Natural killer cell (primary cell): ENCODE measurements around the gene FAM13A. TPM values are rescaled to one million over a fixed set of nuclear protein-coding genes. Genes with fewer than 3 reads are reported as not detected.
"Not testable (repeated sequence)": the region's sequence is repeated elsewhere in the genome, so short reads cannot be mapped to it uniquely, and the experiment has no call there.

Experiments used
- ATAC-seq, 3 donors: fragments of 150-1000 bp in 2 of 3; fragments of 200-7000 bp in 1 of 3; cut with Tn5 transposase; 1 replicate in 1 of 3; 2 replicates in 2 of 3; pipeline ENCODE4 v1.10.0; 2021; ENCODE audit warnings: mild to moderate bottlenecking in 2 of 3, moderate library complexity in 2 of 3
- DNase-seq, 2 donors: peaks; one replicate each; pipeline versions ENCODE4 v3.0.0 to v3.0.0-alpha.2; 2013 to 2021; ENCODE audit warnings: mixed read lengths in 1 of 2
- H3K27ac ChIP-seq: one replicate; pipeline ENCODE4 v1.5.1; 2013; ENCODE audit warnings: mild to moderate bottlenecking, low read length
- H3K27me3 ChIP-seq: one replicate; pipeline ENCODE4 v1.6.1; 2013; ENCODE audit warnings: low read length; ENCODE audit not compliant: control insufficient read depth, insufficient read depth
- H3K36me3 ChIP-seq: one replicate; pipeline ENCODE4 v1.6.1; 2013; ENCODE audit warnings: low read length; ENCODE audit not compliant: control insufficient read depth, insufficient read depth
- H3K4me1 ChIP-seq: one replicate; pipeline ENCODE4 v1.6.1; 2013; ENCODE audit warnings: low read length; ENCODE audit not compliant: control insufficient read depth, insufficient read depth
- H3K4me3 ChIP-seq: one replicate; pipeline ENCODE4 v1.5.1; 2013; ENCODE audit warnings: low read length
- H3K9me3 ChIP-seq: one replicate; pipeline ENCODE4 v1.6.1; 2013; ENCODE audit warnings: low read length; ENCODE audit not compliant: control insufficient read depth, insufficient read depth
- H3K27ac Mint-ChIP-seq, 2 donors: one replicate each; pipeline ENCODE4 v1.8.0; 2022; ENCODE audit warnings: mild to moderate bottlenecking in 2 of 2, mixed read lengths in 2 of 2, moderate library complexity in 1 of 2
- H3K27me3 Mint-ChIP-seq, 2 donors: one replicate each; pipeline ENCODE4 v1.8.0; 2022; ENCODE audit warnings: low read depth in 2 of 2, mixed read lengths in 2 of 2
- H3K36me3 Mint-ChIP-seq: one replicate; pipeline ENCODE4 v1.8.0; 2022; ENCODE audit warnings: mixed read lengths
- H3K4me1 Mint-ChIP-seq, 2 donors: one replicate each; pipeline ENCODE4 v1.8.0; 2022; ENCODE audit warnings: mixed read lengths in 2 of 2
- H3K4me3 Mint-ChIP-seq: one replicate; pipeline ENCODE4 v1.8.0; 2022; ENCODE audit warnings: mild to moderate bottlenecking, moderate library complexity, mixed read lengths
- H3K9me3 Mint-ChIP-seq, 2 donors: one replicate each; pipeline ENCODE4 v1.8.0; 2022; ENCODE audit warnings: mixed read lengths in 2 of 2
- WGBS: methylation state at CpG from one replicate; pipeline ENCODE4 v1.1.7; 2013; ENCODE audit warnings: missing lambda C conversion rate; ENCODE audit not compliant: insufficient coverage; 5-methylcytosine and 5-hydroxymethylcytosine counted together
- intact Hi-C: fragments of 100-400 bp; cut with micrococcal nuclease; formaldehyde crosslinking; loops from one replicate; pipeline ENCODE4 v1.14.2; 2022
- total RNA-seq, 4 donors: library from RNA; stranded (reverse); fragments of 120-200 nt in 1 of 4; gene quantifications; one replicate each; pipeline versions ENCODE4 v1.2.3 to v1.2.4, GENCODE V29; 2013 to 2022
- TF ChIP-seq, protein P1 (sequence below): fragments of 200-600 bp; IDR thresholded peaks from one replicate; pipeline ENCODE4 v1.8.0; 2022; ENCODE audit warnings: antibody characterized with exemption

FAM13A gene
- total RNA-seq, 3 donors from 2014 or later (not counting 1 experiment from before 2014, with no cell fraction given): 8.8 to 10.0 (median 8.9) TPM

DNA sequence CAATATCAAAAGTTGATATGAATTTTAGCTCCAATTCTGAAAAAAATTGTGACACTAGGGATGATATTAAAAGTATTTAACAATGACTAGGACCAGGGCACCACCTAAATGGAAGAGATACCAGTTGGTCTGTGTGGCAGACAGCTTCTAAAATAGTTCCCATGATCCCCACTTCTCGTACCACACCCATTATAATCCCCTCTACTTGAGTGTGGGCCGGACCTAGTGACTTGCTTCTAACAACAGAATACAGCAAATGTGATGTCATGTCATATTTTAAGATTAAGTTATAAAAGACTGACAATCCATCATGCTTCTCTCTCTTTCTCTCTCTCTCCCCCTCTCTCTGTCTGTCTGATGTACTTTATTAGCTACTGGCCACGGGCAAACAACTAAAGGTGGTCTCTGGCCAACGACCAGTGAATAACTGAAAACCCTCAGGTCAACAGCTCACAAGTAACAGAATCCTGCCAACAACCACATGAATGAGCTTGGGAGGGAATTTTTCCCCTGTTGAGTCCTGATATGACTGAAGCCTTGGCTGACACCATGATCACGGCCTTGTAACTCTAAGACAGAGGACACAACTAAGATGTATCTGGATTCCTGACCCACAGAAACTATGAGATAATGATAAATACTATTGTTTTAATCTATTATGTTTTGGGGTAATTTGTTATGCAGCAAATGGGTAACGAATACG, 34.4 kb downstream of the FAM13A start:
- H3K4me1 ChIP-seq: no peaks in the 10 kb centered on the region
- WGBS: 75% methylated on average over 7 of the region's 7 CpGs
- Mint-ChIP-seq H3K27me3 (no peaks in the 10 kb centered on the region), H3K27ac (no peak overlapping the region), H3K4me3 (no peak overlapping the region), H3K36me3 (no peaks in the 10 kb centered on the region), H3K9me3 (no peaks in the 10 kb centered on the region), H3K4me1 (no peaks in the 10 kb centered on the region)
- no peak for ATAC-seq
- intact Hi-C loops: loop anchor here (10.0 kb wide), 1 partner anchor 808 kb away; no protein-coding TSS in a partner anchor
- no peak overlapping the region for H3K27ac ChIP-seq
- TF ChIP-seq, protein P1, sequence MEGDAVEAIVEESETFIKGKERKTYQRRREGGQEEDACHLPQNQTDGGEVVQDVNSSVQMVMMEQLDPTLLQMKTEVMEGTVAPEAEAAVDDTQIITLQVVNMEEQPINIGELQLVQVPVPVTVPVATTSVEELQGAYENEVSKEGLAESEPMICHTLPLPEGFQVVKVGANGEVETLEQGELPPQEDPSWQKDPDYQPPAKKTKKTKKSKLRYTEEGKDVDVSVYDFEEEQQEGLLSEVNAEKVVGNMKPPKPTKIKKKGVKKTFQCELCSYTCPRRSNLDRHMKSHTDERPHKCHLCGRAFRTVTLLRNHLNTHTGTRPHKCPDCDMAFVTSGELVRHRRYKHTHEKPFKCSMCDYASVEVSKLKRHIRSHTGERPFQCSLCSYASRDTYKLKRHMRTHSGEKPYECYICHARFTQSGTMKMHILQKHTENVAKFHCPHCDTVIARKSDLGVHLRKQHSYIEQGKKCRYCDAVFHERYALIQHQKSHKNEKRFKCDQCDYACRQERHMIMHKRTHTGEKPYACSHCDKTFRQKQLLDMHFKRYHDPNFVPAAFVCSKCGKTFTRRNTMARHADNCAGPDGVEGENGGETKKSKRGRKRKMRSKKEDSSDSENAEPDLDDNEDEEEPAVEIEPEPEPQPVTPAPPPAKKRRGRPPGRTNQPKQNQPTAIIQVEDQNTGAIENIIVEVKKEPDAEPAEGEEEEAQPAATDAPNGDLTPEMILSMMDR: no peak
- H3K9me3 ChIP-seq: no peaks in the 10 kb centered on the region
- H3K36me3 ChIP-seq: no peaks in the 10 kb centered on the region
- DNase-seq: no peak
- H3K27me3 ChIP-seq: no peaks in the 10 kb centered on the region
- no peak overlapping the region for H3K4me3 ChIP-seq

GRCh38 chr4:89021684-89022083, 35.3 kb downstream of the FAM13A start:
- no peak overlapping the region for H3K27ac ChIP-seq
- H3K4me3 ChIP-seq: no peak overlapping the region
- H3K9me3 ChIP-seq: no peaks in the 10 kb centered on the region
- DNase-seq (no peak), ATAC-seq (no peak)
- intact Hi-C loops: loop anchor here (10.0 kb wide), 1 partner anchor 807 kb away; no protein-coding TSS in a partner anchor
- H3K36me3 ChIP-seq: no peaks in the 10 kb centered on the region
- 88% methylated on average over 2 of the region's 2 CpGs for WGBS
- H3K4me1 ChIP-seq: no peaks in the 10 kb centered on the region
- Mint-ChIP-seq H3K4me3 (no peak overlapping the region), H3K4me1 (no peaks in the 10 kb centered on the region), H3K36me3 (no peaks in the 10 kb centered on the region), H3K27ac (no peak overlapping the region), H3K9me3 (no peaks in the 10 kb centered on the region), H3K27me3 (no peaks in the 10 kb centered on the region)
- TF ChIP-seq, protein P1: no peak
- no peaks in the 10 kb centered on the region for H3K27me3 ChIP-seq

GRCh38 chr4:89021062-89021461, 35.9 kb downstream of the FAM13A start:
- Histone ChIP-seq H3K36me3 (no peaks in the 10 kb centered on the region), H3K4me3 (no peak overlapping the region), H3K9me3 (no peaks in the 10 kb centered on the region), H3K4me1 (no peaks in the 10 kb centered on the region), H3K27ac (no peak overlapping the region), H3K27me3 (no peaks in the 10 kb centered on the region)
- TF ChIP-seq, protein P1: no peak
- no peaks in the 10 kb centered on the region for H3K36me3 Mint-ChIP-seq
- ATAC-seq (no peak), DNase-seq (no peak)
- H3K27ac Mint-ChIP-seq: no peak overlapping the region
- H3K4me1 Mint-ChIP-seq: no peaks in the 10 kb centered on the region
- H3K9me3 Mint-ChIP-seq: no peaks in the 10 kb centered on the region
- no peaks in the 10 kb centered on the region for H3K27me3 Mint-ChIP-seq
- intact Hi-C loops: loop anchor here (10.0 kb wide), 1 partner anchor 806 kb away; no protein-coding TSS in a partner anchor
- no peak overlapping the region for H3K4me3 Mint-ChIP-seq
- 95% methylated on average over 1 of the region's 1 CpG for WGBS

DNA sequence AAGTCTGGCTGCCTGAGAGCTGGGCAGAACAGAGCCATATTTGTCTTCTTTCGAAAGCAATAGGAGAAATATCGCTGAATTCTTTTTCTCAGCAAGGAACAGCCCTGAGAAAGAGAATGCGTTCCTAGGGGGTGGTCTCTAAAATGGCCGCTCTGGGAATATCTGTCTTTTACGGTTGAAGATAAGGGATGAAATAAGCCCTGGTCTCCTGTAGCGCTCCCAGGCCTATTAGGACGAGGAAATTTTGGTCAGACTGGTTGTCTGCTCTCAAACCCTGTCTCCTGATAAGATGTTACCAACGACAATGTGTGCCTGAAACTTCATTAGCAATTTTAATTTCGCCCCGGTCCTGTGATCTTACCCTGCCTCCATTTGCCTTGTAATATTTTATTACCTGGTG, 42.1 kb downstream of the FAM13A start:
- intact Hi-C loops, H3K9me3 ChIP-seq, H3K27ac ChIP-seq, H3K27me3 ChIP-seq, H3K36me3 Mint-ChIP-seq, H3K4me1 Mint-ChIP-seq, H3K27ac Mint-ChIP-seq, H3K36me3 ChIP-seq, ATAC-seq, DNase-seq, H3K4me1 ChIP-seq, H3K27me3 Mint-ChIP-seq, H3K4me3 Mint-ChIP-seq, H3K4me3 ChIP-seq, H3K9me3 Mint-ChIP-seq: not testable (repeated sequence)
- 98% methylated on average over 10 of the region's 10 CpGs for WGBS
